Activated naive CD4-positive, alpha-beta T cell treated with anti-CD3 and anti-CD28 coated beads, Interleukin-2, amount 50 U/mL, for 24 hours (primary cell): ENCODE results near the gene NT5C2.
"Not testable (repeated sequence)": the region's sequence is repeated elsewhere in the genome, so short reads cannot be mapped to it uniquely, and the experiment has no call there.

Experiments
- H3K27ac Mint-ChIP-seq: one replicate; pipeline ENCODE4 v1.8.0; 2021; ENCODE audit warnings: mild to moderate bottlenecking, mixed read lengths
- H3K27me3 Mint-ChIP-seq: one replicate; pipeline ENCODE4 v1.8.0; 2021; ENCODE audit warnings: mixed read lengths
- H3K36me3 Mint-ChIP-seq: one replicate; pipeline ENCODE4 v1.8.0; 2021; ENCODE audit warnings: mixed read lengths
- H3K4me1 Mint-ChIP-seq: one replicate; pipeline ENCODE4 v1.8.0; 2021; ENCODE audit warnings: mixed read lengths
- H3K4me3 Mint-ChIP-seq: one replicate; pipeline ENCODE4 v1.8.0; 2021; ENCODE audit warnings: mild to moderate bottlenecking, mixed read lengths
- H3K9me3 Mint-ChIP-seq: one replicate; pipeline ENCODE4 v1.8.0; 2021; ENCODE audit warnings: mixed read lengths

The NT5C2 gene

DNA sequence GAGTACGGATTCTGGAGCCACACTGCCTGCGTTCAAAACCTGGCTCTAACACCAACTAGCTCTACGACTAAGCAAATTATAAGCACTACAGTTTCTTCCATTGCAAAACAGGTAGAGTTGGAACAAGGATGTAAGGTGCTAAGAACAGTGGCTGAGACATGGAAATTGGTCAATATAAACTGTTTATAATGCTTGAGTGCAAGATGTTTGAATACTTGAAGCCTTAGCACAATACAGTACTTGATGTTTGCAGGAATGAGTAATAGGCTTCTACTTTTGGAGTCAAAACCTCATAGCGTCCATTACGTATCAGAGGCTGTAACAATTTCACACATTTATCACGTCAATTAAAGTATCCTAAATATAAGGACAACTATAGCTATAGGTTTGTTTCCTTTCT, 6.9 kb downstream of the NT5C2 start:
- no peaks in the 10 kb centered on the region for H3K27me3 Mint-ChIP-seq
- no peak overlapping the region for H3K27ac Mint-ChIP-seq
- no peak overlapping the region for H3K4me3 Mint-ChIP-seq
- H3K4me1 Mint-ChIP-seq: peaks cover 70% of the 10 kb centered on the region
- H3K36me3 Mint-ChIP-seq: peaks cover 1% of the 10 kb centered on the region
- no peaks in the 10 kb centered on the region for H3K9me3 Mint-ChIP-seq

- H3K27me3 Mint-ChIP-seq: no peaks in the 10 kb centered on the region
- no peaks in the 10 kb centered on the region for H3K9me3 Mint-ChIP-seq
- peaks cover 3% of the 10 kb centered on the region for H3K36me3 Mint-ChIP-seq
- no peak overlapping the region for H3K27ac Mint-ChIP-seq
- H3K4me3 Mint-ChIP-seq: peak overlapping the region; percentile 3
- peaks cover 69% of the 10 kb centered on the region for H3K4me1 Mint-ChIP-seq
Observed at GRCh38 chr10:103184615-103185014, 8.5 kb downstream of the NT5C2 start.

- H3K4me3 Mint-ChIP-seq, H3K9me3 Mint-ChIP-seq: not testable (repeated sequence)
Observed at GRCh38 chr10:103183991-103184451, 9.1 kb downstream of the NT5C2 start.

DNA sequence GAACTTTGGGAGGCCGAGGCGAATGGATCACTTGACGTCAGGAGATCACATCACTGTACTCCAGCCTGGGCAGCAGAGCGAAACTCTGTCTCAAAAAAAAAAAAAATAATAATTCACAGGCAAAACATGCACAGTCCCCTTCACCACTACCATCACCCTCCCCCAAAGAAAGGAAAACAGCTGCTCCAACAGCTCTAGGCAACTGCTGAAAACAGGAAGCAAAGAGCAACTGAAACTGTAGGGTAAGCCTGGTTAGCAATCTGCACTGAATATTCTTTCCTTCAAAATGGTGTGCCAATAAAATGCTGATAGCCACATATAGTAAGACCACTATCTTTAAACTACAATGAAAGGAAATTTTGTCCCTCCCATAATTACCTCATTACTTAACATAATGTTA, 11.8 kb downstream of the NT5C2 start:
- Mint-ChIP-seq H3K4me1 (peaks cover 61% of the 10 kb centered on the region), H3K36me3 (peaks cover 8% of the 10 kb centered on the region), H3K27ac (no peak overlapping the region), H3K9me3 (no peaks in the 10 kb centered on the region), H3K4me3 (no peak overlapping the region), H3K27me3 (no peaks in the 10 kb centered on the region)

More at GRCh38 chr10:103183991-103184451, 9.1 kb downstream of the NT5C2 start:
- H3K27me3 Mint-ChIP-seq, H3K27ac Mint-ChIP-seq, H3K36me3 Mint-ChIP-seq: not testable (repeated sequence)
- H3K4me1 Mint-ChIP-seq: peaks cover 69% of the 10 kb centered on the region

DNA sequence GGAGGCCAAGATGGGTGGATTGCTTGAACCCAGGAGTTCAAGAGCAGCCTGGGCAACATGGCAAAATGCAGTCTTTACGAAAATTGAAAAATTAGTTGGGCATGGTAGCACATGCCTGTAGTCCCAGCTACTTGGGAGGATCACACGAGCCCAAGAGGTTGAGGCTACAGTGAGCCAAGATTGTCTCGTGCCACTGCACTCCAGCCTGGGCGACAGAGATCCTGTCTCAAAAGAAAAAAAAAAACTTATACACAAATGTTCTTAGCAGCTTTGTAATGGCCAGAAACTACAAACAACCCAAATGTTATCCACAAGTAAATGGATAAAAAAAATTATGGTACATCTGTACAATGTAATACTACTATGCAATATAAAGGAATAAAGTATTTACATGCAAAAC, 12.6 kb downstream of the NT5C2 start:
- peaks cover 9% of the 10 kb centered on the region for H3K36me3 Mint-ChIP-seq
- no peaks in the 10 kb centered on the region for H3K27me3 Mint-ChIP-seq
- H3K4me1 Mint-ChIP-seq: peaks cover 53% of the 10 kb centered on the region
- no peak overlapping the region for H3K27ac Mint-ChIP-seq
- H3K9me3 Mint-ChIP-seq: no peaks in the 10 kb centered on the region
- H3K4me3 Mint-ChIP-seq: peak overlapping the region; percentile 27

DNA sequence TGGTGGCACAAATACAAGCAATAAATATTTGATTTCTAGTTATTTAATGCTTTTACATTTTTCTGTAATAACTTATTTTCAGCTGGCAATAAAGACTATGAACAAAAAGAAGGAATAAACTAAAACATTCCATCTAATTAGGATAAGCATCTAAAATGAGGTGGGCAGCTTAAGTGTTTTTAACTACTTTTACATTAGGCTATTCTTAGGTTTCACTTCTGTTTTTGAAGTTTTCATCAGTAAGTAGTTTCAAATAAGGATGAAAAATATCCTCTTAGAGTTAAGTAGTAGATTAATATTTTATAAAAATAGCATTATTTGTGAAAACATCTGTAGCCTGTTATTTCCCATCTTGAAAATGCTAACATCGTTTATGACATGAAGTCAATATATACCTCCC, 15.9 kb downstream of the NT5C2 start:
- peaks cover 11% of the 10 kb centered on the region for H3K36me3 Mint-ChIP-seq

DNA sequence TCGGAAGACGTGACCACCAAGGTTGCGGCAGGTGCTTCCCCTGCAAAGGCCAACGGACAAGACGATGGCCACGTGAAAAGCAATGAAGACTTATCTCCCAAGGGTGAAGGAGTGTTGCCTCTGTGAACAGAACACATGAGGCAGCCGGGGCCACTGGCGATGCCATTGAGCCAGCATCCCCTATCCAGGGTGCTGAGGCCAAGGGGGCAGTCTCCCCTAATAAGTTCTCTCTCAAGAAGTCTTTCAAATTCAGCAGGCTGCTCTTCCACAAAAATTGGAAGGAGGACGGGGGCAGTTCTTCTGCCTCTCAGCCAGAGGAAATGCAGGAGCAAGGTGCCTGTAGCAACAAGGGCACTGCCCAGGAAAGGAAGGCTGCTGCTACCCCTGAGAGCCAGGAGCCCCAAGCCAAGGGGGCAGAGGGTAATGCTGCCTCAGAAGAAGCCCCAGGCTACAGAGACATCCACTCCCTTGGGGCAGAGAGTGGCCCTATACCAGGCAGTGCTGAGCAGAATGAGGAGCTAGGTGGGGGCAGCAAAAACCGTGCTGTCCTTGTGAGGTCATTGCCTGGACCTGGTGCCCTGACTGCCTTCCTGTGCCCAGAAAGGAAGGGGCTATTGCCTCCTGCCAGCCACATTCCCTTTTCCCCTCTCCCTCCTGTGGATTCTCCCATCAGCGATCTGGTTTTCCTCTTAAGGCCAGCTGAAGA, 17.3 kb downstream of the NT5C2 start:
- H3K27me3 Mint-ChIP-seq: no peaks in the 10 kb centered on the region
- no peaks in the 10 kb centered on the region for H3K9me3 Mint-ChIP-seq
- peaks cover 12% of the 10 kb centered on the region for H3K36me3 Mint-ChIP-seq
- H3K27ac Mint-ChIP-seq: no peak overlapping the region
- H3K4me1 Mint-ChIP-seq: peaks cover 16% of the 10 kb centered on the region
- H3K4me3 Mint-ChIP-seq: no peak overlapping the region

More for the DNA sequence above, 15.9 kb downstream of the NT5C2 start:
- H3K9me3 Mint-ChIP-seq: no peaks in the 10 kb centered on the region
- H3K4me3 Mint-ChIP-seq: no peak overlapping the region
- no peak overlapping the region for H3K27ac Mint-ChIP-seq
- H3K4me1 Mint-ChIP-seq: peaks cover 26% of the 10 kb centered on the region
- H3K27me3 Mint-ChIP-seq: no peaks in the 10 kb centered on the region

DNA sequence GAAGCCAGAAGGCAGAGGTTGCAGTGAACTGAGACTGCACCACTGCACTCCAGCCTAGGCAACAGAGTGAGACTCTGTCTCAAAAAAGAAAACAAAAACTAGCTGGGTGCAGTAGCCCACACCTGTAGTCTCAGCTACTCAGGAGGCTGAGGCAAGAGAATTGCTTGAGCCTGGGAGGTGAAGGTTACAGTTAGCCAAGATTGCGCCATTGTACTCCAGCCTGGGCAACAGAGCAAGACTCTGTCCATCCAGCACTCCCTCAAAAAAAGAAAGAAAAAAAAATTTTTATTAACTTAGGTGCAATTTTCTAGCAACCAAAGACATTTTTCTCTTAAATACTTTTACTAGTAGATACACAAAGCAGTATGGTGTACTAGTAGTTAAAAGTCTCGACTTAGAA, 18.7 kb downstream of the NT5C2 start:
- not testable (repeated sequence) for H3K27ac Mint-ChIP-seq, H3K4me3 Mint-ChIP-seq, H3K9me3 Mint-ChIP-seq, H3K27me3 Mint-ChIP-seq, H3K4me1 Mint-ChIP-seq
- peaks cover 11% of the 10 kb centered on the region for H3K36me3 Mint-ChIP-seq

DNA sequence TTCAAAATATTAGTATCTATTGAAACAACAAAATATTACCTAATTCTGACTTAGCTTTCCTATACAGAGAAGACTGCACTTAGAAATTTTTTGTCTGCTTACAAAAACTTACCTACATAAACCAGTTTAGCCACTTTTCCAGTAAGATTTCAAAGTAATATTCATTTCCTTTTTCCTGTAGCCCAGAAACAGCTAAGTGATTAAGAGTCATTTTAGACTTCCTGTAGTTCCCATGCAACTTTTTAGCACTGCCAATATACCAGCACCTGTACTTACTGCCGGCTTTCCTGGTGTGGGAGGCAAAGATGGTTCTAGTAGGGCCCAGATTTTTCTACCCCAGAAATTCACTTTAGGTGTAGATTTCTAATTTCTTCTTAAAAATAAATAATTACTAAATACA, 21.8 kb downstream of the NT5C2 start:
- no peak overlapping the region for H3K4me3 Mint-ChIP-seq
- H3K36me3 Mint-ChIP-seq: peaks cover 6% of the 10 kb centered on the region
- H3K9me3 Mint-ChIP-seq: no peaks in the 10 kb centered on the region
- H3K27ac Mint-ChIP-seq: no peak overlapping the region
- no peaks in the 10 kb centered on the region for H3K4me1 Mint-ChIP-seq
- H3K27me3 Mint-ChIP-seq: no peaks in the 10 kb centered on the region

- H3K36me3 Mint-ChIP-seq: peaks cover 10% of the 10 kb centered on the region
- H3K9me3 Mint-ChIP-seq: no peaks in the 10 kb centered on the region
- H3K4me3 Mint-ChIP-seq: no peak overlapping the region
- no peaks in the 10 kb centered on the region for H3K4me1 Mint-ChIP-seq
- H3K27ac Mint-ChIP-seq: no peak overlapping the region
- H3K27me3 Mint-ChIP-seq: no peaks in the 10 kb centered on the region
Observed at GRCh38 chr10:103168438-103168837, 24.6 kb downstream of the NT5C2 start.

GRCh38 chr10:103167554-103167953, 25.5 kb downstream of the NT5C2 start:
- not testable (repeated sequence) for H3K4me1 Mint-ChIP-seq, H3K4me3 Mint-ChIP-seq, H3K27ac Mint-ChIP-seq, H3K27me3 Mint-ChIP-seq, H3K9me3 Mint-ChIP-seq
- H3K36me3 Mint-ChIP-seq: peaks cover 12% of the 10 kb centered on the region

DNA sequence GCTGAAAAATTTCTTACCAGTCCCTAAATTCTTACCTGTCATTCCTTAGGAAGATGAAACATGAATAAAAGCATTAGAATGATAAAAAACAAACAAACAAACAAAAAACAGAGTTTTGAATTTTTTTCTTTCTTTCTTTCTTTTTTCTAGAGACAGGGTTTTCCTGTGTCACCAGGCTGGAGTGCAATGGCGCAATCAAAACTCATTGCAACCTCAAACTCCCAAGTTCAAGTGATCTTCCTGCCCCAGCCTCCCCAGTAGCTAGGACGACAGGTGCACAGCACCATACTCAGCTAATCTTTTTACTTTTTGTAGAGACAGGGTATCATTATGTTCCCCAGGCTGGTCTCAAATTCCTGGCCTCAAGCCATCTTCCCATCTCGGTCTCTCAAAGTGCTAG, 26.5 kb downstream of the NT5C2 start:
- H3K4me3 Mint-ChIP-seq: no peak overlapping the region
- no peaks in the 10 kb centered on the region for H3K9me3 Mint-ChIP-seq
- no peaks in the 10 kb centered on the region for H3K27me3 Mint-ChIP-seq
- peaks cover 16% of the 10 kb centered on the region for H3K36me3 Mint-ChIP-seq
- H3K27ac Mint-ChIP-seq: no peak overlapping the region
- no peaks in the 10 kb centered on the region for H3K4me1 Mint-ChIP-seq

DNA sequence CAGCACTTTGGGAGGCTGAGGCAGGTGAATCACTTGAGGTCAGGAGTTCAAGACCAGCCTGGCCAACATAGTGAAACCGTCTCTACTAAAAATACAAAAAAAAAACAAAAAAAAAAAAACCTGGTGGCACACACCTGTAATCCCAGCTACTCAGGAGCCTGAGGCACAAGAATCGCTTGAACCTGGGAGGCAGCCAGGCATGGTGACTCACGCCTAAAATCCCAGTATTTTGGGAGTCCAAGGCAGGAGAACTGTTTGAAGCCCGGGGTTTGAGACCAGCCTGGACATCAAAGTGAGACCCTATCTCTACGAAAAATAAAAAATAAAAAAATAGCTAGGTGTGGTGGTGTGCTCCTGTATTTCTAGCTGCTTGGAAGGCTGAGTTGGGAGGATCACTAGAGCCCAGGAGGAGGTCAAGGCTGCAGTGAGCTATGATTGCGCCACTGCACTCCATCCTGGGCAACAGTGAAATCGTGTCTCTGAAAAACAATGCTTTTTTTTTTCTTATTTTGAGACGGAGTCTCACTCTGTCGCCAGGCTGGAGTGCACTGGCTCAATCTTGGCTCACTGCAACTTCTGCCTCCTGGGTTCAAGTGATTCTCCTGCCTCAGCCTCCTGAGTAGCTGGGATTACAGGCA, 29.2 kb downstream of the NT5C2 start:
- not testable (repeated sequence) for H3K9me3 Mint-ChIP-seq, H3K4me3 Mint-ChIP-seq, H3K27ac Mint-ChIP-seq, H3K4me1 Mint-ChIP-seq, H3K27me3 Mint-ChIP-seq
- peaks cover 19% of the 10 kb centered on the region for H3K36me3 Mint-ChIP-seq

- Mint-ChIP-seq H3K4me1 (peaks cover 17% of the 10 kb centered on the region), H3K27me3 (no peaks in the 10 kb centered on the region), H3K36me3 (peaks cover 22% of the 10 kb centered on the region), H3K27ac (no peak overlapping the region), H3K9me3 (no peaks in the 10 kb centered on the region), H3K4me3 (no peak overlapping the region)
Observed at GRCh38 chr10:103157246-103157645, 35.8 kb downstream of the NT5C2 start.

DNA sequence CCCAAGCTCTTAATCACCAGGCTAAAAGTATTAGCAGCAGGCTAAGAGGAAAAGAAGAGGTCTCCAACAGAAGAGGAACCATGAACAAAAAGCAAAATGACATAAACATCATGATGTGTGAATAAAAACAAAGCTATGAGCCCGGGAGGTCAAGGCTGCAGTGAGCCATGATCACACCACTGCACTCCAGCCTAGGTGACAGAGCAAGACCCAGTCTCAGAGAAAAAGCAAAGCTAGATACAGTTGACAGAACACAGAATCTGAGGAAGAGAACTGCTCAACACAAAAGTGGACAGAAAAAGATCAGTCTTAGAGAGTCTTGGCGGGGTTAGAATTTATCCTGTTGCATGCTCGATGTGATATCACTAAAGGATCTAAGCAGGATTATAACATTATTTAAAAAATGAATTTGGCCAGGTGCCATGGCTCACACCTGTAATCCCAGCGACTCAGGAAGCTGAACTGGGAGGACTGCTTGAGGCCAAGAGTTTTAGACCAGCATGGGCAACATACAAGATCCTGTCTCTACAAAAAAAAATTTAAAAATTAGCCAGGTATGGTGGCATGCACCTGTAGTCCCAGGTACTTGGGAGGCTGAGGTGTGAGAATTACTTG, 37.5 kb downstream of the NT5C2 start:
- Mint-ChIP-seq H3K4me3 (no peak overlapping the region), H3K4me1 (peaks cover 17% of the 10 kb centered on the region), H3K9me3 (no peaks in the 10 kb centered on the region), H3K27me3 (no peaks in the 10 kb centered on the region), H3K27ac (no peak overlapping the region), H3K36me3 (peaks cover 24% of the 10 kb centered on the region)

GRCh38 chr10:103154521-103155299, 38.4 kb downstream of the NT5C2 start:
- no peak overlapping the region for H3K27ac Mint-ChIP-seq
- no peaks in the 10 kb centered on the region for H3K27me3 Mint-ChIP-seq
- H3K4me3 Mint-ChIP-seq: no peak overlapping the region
- no peaks in the 10 kb centered on the region for H3K9me3 Mint-ChIP-seq
- H3K4me1 Mint-ChIP-seq: peaks cover 11% of the 10 kb centered on the region
- peaks cover 19% of the 10 kb centered on the region for H3K36me3 Mint-ChIP-seq
